GM20431 (cell line): ENCODE data around the gene INHA.

Experiments
- in situ Hi-C: fragments of 300-500 bp; cut with MseI, MboI; formaldehyde crosslinking; loops from one replicate; pipeline ENCODE4 v1.15.0; 2020; ENCODE audit warnings: low sequenced_read_pairs; ENCODE audit not compliant: unreplicated experiment

INHA gene

DNA sequence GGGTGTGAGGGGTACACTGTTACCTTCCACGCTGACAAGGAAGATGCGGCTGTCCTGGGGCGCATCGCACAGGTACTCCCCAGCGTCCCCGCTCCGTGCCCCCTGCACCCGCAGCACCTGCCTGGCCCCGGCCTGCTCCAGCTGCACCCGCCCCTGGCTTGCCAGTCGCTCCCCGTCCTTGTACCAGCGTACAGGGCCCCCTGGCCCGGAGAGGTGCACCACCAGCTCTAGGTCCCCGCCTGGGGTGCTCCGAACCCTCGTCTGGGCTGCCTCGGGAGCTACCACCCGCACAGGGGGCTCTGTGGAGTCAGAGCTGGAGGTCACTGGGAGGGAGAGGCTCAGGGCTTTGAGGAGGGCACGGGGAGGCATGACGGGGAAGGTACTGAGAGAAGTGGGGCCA lies 14.8 kb upstream of the INHA start:
- in situ Hi-C loops, result no loop called here

DNA sequence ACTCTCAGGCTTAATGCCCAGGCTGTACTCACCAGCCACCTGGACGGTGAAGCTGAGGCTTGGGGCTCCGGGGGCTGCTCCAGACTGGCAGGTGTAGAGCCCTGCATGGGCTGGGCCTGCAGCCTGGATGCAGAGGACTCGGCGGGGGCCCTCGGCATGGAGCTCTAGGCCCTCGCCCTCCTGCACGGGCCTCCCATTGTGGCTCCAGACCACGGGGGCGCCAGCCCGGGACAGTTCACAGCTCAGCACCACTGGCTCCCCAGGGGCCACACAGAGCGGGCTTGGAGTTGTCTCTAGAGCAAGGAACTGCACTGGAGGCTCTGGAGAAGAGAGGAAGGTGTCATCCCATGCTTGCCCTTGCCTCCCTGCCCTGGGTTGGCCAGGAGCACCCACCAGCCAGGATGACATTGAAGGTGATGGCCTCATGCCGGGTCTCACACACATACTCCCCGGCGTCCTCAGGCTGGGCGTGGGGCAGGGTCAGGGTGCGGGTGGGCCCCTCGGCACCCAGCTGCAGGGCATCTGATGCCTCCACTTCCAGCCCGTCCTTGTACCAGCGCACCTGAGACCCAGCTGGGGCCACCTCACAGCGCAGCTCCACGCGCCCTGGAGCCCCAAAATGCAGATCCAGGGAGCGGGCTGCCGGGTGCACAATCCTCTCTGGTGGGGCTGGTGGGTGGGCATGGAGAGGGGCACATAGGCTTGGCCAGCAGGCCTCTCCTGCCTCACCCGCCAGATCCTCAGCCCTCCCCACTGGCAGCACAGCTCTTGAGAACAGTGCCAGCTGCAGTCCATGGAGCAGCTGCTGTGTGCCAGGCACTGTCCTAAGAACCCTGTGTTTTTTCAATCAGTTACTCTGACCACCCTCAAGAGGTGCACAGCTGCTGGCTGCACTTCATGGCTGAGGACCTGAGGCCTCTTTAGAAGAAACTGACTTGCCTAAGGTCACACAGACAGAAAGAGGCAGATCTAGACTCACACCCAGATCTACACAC lies 14.0 kb upstream of the INHA start:
- in situ Hi-C loops, result no loop called here

DNA sequence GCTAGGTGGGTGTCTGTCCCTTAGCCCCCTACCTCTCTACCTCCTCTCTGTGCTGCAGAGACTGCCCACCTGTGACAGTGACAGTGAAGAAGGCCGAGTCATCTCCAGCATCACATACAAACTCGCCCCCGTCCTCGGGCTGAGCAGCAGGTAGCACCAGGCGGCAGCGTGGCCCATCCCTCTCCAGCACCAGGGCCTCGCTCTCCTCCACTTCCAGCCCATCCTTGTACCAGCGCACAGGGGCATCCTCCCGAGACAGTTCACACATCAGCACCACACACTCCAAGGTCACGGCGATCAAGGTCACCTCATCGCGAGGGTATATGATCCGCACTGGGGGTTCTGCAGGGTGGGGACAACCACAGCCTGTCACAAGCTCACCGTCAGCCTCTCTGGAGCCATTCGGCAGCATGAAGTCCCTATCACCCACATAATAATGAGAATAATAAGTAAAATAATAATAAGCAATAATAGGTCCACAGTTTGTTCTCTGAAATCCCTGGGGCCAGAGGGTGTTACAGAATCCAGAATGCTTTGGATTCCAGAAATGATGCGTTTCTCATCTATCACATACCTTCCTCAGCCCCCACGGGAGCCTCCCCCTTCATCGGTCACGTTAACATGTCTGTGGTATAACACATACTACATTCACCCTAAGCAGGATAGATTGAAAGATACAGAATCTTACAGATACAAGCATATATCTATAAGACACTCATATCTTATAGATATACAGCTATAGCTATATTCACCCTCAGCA lies 12.8 kb upstream of the INHA start:
- in situ Hi-C loops, result no loop called here

DNA sequence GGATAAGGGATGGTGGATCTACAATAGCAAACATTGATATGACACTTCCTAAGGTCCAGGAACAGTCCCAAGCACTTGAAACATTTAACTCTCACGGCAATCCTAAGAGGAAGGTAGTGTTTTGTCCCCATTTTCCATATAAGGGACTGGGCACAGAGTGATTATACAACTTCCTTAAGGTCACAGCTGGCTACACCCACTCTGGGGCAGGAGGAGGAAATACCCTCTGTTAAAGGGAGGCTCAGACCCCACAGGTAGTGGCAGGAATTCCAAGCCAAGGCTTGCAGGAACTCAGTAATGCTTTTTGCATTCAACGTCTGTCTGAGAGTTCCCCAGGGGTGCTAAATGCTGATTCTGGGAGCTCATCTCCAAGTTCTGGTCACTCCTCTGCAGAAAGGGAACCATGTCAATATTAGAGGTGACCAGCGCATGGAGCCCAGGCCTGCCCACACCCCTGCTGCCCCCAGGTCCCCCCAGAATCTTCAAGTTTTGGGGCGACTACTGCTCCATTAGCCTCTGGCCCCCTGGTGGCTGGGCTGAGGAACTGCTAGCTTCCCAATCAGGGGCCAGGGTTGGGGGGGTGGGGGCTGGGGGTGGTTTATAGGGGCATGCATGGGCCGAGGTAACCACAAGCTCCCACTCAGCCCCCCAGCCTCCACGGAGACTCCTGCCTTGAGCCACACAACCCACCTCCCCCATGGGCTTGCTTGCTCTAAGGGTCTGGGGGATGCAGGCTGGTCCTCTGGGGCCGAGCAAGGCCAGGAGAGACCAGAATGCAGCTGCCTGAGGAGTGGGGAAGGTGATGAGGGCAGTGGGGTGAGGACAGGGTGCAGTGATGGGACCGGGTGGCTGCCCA lies 11.8 kb upstream of the INHA start:
- in situ Hi-C loops, result no loop called here

DNA sequence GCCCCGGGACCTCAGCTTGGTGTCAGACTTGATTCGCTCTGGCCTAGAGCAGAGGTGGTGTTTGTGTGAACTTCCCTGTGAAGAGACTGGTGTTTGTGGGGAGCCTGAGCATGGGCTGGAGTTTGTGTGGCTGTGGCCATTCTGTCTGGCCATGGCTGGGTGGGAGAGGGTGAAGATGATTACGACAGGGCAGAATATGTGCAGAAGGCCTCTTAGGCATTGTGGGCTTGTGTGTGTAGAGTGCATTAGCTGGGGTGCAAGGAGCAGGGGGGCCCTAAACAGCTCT lies 11.3 kb upstream of the INHA start:
- in situ Hi-C loops, result no loop called here

DNA sequence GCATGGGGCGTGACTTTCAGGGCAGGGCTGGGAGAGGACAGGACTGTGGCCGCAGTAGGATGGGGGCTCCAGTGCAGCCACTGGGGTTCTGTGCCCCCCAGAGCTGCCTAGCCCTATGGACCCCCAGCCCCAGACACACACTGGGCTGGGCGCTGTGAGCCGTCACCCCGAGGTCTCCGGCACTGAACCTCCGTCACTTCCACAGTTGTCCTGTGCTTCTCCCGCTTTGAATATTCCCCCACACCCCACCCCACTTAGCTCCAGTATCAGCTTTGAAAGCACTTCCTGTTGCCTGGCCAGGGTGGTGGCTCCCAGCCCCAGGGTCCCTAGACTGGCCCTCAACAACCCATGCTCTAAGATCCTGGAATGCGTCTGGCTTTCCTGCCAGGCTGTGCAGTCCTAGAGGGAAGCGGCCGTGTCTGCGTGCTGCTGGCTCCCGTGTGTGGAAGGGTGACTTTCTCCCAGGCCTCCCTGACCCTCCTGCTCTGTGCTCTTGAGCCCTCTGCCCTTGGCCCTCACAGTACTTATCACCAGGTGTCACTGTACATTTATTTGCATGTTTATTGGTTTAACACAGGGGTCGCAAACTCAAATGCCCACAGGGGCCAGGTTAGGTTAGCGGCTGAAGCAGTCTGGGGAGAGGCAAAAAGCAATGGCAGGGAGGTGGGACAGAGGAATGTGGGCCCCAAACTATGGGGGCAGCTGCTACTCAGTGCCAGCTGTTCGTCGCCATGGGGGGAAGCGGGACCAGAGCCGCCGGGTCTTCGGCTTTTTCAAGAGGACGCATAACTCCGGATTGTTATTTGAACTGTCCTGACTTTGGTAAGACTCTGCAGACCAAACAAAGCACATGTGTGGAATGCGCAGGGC lies 10.7 kb upstream of the INHA start:
- in situ Hi-C loops, result no loop called here

- in situ Hi-C loops, result no loop called here
Measured at GRCh38 chr2:219562049-219563020, 9.8 kb upstream of the INHA start.

GRCh38 chr2:219563271-219563928 lies 8.7 kb upstream of the INHA start:
- in situ Hi-C loops, result no loop called here

- in situ Hi-C loops, result no loop called here
Measured at GRCh38 chr2:219565130-219566080, 6.7 kb upstream of the INHA start.

- in situ Hi-C loops, result no loop called here
Measured at GRCh38 chr2:219566640-219567039, 5.5 kb upstream of the INHA start.

GRCh38 chr2:219567131-219567530 lies 5.0 kb upstream of the INHA start:
- in situ Hi-C loops, result no loop called here

DNA sequence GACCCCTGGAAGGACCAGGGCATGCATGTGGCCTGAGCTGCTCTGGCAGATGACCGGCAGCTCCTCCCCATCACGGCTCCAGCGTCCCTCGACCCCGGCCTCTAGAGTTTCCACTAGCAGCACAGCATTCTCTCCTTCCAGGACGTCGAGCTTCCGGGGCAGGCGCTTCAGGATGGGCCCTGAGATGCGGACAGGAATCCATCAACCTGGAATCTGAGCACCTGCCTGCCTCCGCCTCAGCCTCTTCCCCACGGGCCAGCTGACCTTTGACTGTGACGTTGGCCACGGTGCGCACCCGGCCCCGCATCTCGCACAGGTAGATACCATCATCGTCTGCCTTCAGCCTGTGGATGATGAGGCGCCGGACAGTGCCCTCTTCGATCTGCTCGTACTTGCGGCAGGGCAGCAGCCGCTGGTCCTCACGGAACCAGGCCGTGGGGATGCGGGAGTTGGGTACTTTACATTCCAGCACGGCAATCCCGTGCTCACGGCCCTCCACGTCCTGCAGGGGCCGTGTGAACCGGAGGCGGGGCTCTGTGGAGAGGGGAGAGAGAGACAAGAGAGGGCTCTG lies 4.2 kb upstream of the INHA start:
- in situ Hi-C loops, result no loop called here

- in situ Hi-C loops, result no loop called here
Measured at GRCh38 chr2:219569041-219569440, 3.1 kb upstream of the INHA start.

DNA sequence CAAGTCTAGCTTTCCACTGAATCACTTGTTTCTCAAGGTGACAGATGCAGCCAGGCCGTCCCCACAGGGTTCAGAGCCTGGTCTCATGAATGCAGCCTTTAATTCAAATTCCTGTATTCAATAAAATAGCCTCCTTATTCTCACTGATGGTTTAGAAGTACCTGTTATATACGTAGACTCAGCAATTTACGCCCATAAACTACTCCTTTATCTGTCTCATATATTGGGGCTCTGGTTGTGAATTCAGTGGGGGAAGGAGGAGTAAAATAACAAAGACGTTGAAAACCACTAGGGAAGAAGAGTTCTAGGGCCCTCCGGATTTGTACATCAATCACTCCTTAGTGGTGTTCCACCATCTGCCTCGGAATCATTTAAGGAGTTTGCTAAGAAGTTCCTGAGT lies 2.5 kb upstream of the INHA start:
- in situ Hi-C loops, result no loop called here

- in situ Hi-C loops, result no loop called here
Measured at GRCh38 chr2:219570194-219570923, 1.8 kb upstream of the INHA start.

GRCh38 chr2:219570924-219571310 lies 1.2 kb upstream of the INHA start:
- in situ Hi-C loops, result no loop called here
